Measurements from ENCODE around the gene SPC25.
"Not testable (repeated sequence)": the region's sequence is repeated elsewhere in the genome, so short reads cannot be mapped to it uniquely, and the experiment has no call there.

SPC25 gene, protein sequence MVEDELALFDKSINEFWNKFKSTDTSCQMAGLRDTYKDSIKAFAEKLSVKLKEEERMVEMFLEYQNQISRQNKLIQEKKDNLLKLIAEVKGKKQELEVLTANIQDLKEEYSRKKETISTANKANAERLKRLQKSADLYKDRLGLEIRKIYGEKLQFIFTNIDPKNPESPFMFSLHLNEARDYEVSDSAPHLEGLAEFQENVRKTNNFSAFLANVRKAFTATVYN

DNA sequence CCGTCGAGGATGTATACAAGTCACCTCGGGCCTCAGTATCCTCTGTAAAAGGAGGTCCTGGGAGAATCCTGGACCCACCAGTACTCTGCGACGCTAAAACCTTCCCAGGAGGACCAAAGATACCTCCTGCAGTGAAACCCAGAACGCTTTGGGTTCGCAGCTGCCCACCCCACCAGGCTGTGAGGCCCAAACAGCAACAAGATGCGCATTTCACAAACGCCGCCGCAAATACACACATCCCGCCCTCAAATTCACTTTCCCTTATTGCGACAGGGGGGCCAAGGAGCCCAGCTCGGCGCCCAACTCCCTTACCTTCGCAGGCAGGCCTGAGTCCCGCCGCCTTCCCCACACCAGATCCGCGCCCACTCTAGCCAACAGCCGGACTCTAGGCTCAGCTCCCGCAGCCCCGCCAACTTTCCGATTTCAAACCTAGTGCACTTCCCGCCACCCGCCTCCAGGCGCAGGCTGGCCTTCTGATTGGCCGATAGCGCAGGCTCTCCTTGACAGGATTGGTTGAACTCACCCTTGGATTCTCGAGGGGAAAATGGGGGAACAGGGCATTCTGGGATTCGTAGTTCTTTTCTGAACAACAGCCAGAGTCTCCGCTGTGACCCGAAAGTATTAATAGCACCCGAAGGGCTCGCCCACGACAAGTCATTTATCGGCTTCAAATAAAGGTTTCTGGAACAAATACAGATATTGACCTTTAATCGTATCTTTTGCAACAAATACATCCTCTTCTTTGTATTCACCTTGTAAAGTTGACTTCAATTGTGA, at the start of gene SPC25:
TSS of gene SPC25 (minus strand) at position 425 of the 777 bp plus-strand sequence. CDS start 911 bp downstream, outside the sequence.
- DNase-seq = peak; percentile 90

DNA sequence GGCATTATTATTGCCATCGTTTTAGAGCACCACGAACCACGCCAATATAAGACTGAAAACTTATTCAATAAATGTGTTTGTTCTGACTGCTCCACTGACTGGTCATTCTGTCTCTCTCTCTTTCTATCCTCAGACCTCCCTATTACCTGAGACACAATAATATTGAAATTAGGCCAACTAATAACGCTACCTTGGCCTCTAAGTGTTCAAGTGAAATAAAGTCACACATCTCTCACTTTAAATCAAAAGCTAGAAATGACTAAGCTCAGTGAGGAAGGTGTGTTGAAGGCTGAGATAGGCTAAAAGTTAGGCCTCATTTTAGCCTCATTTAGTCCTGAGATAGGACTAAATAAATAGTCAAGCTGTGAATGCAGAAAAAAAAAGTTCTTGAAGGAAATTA, 49.7 kb upstream of the SPC25 start:
- DNase-seq = no peak

- DNase-seq = no peak
These were observed 48.8 kb upstream of the SPC25 start for GRCh38 chr2:168939061-168939460.

DNA sequence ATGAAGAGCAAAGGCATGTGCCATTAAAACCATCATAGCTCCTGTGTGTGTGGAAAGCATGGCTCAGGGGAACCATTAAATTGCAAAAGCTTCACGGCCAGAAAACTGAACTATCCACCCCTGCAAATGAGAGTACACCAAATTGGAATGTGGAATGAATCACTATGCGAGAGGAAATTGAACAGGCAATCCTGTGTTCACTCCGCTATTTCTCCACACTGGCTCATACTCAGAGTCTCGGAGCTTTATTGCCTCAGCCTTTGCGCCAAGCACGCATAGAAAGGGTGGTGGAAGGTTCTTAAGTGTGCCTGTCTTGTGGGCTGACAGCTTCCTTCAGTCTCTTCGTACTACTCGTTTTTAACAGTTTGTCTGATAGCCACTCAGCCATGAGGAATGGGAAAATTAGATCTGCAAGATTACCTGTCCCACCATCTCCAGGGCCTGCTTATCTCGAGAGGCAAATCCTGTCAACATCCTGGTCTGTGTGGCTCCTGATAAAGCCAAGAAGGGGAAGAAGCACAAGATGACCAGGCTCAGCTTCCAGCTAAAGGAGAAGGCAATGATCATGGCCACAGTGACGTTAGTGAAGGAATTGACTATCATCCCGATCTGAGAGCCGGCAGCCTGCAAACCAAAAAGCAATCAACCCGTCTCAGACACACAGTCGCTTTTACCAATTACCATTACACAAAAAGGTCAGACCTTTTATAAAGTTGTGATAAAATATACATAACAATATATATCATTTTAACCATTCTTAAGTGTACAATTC, 45.8 kb upstream of the SPC25 start:
- DNase-seq = no peak

DNA sequence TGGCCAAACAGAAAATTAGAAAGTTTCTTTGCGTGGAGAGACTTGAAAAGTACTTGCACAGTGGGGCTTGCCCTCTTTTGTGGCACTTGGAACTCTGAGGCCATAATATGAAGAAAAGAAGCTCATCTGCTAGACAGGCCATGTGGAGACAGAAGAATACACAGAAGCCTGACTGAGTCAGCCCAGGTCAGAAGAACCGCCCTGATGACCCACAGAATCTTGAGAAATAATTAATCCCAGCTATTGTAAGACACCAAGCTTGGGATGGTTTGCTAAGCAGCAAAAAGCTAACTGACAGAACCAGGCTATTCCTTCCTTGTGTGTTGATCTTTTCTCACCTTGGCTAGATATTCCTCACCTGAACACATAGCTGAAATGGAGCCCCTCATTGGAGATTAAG, 44.6 kb upstream of the SPC25 start:
- no peak for DNase-seq

DNA sequence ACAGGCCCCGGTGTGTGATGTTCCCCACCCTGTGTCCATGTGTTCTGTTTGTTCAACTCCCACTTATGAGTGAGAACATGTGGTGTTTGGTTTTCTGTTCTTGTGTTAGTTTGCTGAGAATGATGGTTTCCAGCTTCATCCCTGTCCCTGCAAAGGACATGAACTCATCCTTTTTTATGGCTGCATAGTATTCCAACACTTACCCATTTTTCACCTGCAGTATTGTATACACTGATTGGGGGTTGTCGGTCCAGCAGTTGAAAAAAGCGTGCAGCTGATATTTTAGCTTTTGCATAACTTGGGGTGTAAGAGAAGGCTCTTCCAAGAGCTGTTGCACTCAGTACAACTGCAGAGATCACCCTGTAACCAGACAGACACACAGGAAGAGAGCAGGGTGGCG, 41.9 kb upstream of the SPC25 start:
- DNase-seq = not testable (repeated sequence)

GRCh38 chr2:168930242-168930641, 40.0 kb upstream of the SPC25 start:
- DNase-seq = no peak

DNA sequence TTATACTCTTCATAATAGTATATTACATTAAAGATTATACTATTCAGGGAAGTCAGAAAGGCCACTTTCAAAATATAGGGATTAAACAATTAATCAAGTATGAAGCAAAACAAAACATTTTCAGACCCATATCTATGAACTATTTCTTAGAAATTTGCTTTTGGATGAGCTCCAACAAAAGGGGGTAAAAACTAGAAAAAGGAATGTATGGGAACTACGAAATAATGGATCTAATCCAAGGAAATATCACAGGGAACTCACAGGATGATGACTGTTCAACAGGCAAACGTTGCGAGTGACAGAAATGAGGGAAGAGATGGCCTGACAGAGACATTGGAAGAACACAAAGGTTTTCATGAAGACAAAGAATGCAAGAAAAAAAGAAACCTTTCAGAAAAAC, 38.8 kb upstream of the SPC25 start:
- no peak for DNase-seq

DNA sequence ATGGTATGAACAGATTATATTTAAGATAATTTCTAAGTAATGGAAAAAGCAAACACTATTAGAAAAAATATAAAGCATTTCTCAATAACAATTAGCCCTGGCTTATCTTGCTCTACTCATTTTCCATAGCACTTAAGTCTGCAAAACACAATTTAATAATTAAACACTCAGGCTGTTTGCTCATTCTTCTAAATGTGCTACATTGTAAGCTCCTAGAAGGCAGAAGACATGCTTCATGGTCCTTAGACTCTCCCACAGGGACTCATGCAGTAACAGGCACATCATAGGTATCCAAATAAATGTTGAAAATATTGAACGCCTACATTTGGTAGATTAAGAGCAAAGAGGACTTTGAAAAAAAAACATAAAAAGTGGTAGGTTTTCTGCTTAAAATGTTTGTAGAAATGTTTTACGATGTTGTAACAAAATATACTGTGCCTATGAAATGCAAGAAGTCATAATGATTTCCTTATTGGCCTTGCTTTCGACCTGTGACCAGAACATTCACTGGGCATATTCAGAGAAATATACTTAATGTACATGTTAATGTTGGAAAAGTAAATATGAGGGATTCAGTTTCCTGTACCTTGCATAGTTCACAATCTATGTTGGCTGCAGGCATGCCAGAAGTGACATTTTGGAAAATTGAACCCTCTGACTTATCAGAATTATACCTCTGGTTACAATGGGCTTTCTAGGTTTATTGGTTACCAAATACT, 38.0 kb upstream of the SPC25 start:
- no peak for DNase-seq

GRCh38 chr2:168926621-168927386, 36.6 kb upstream of the SPC25 start:
- DNase-seq = no peak

GRCh38 chr2:168920504-168921157, 30.4 kb upstream of the SPC25 start:
- DNase-seq = no peak

- DNase-seq = no peak
These were observed 26.1 kb upstream of the SPC25 start for GRCh38 chr2:168916331-168916675.

DNA sequence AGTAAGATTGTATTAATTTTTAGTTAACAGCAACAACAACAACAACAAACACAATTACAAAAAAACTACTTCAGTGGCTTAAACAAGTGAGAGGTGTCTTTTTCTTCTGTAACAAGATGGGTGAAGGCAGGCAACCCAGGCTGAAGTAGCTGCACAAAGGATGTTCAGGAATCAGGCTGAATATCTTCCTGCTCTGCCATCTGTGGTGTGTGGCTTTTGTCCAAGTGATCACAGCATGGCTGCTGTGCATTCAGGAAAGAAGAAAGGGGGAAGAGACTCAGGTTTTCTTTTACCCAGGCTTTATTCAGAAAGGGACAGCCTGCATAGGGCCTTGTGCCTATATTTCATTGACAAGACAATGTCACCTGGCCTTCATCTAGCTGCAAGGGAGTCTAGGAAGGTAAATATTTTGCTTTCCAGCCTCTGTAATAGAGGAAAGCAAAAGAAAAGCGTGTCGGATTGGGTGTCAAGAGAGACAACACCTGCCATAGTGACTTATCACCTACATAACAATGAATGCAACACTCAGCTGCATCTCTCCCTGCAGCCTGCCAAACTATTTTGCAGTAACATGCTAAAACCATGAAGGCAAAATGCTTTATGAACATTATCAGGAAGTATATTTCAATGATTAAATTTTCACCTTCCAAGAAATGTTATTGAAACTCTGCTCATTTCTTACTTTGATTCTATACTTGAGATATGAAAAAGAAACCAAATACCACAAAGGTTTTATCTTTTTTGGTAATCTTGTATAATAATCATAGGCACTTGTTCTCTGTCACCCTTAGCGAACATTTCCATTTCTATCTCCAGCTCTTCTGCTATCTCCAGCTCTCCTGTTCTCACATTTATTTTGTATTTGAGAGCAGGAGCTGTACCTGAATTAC, 25.5 kb upstream of the SPC25 start:
- DNase-seq = no peak

GRCh38 chr2:168913495-168913894, 23.3 kb upstream of the SPC25 start:
- no peak for DNase-seq

DNA sequence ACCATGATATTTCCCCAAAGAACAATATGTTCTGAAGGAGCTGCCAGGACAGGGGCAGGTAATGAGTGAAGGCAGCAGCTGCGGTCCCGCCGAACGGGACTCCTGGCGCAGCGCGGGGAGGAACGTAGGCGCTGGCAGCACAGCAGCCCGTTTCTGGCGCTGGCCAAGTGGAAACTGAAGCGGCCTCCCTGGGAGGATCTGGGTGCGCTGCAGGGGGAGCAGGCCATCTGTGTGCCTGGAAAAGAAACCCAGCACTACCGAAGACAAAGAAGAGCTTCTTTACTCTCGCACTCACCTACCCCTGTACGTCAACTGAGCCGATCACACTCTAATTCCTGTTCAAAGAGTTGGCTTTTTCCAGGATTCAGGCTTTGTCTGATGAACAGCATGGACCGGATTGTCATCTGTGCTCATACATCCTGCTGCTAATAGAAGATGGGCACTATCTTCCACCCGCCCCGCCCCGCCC, 22.7 kb upstream of the SPC25 start:
- no peak for DNase-seq

GRCh38 chr2:168912466-168912865, 22.2 kb upstream of the SPC25 start:
- DNase-seq = no peak

- no peak for DNase-seq
These were observed 20.1 kb upstream of the SPC25 start for GRCh38 chr2:168910330-168910729.

GRCh38 chr2:168907940-168908662, 17.9 kb upstream of the SPC25 start:
- DNase-seq = no peak

DNA sequence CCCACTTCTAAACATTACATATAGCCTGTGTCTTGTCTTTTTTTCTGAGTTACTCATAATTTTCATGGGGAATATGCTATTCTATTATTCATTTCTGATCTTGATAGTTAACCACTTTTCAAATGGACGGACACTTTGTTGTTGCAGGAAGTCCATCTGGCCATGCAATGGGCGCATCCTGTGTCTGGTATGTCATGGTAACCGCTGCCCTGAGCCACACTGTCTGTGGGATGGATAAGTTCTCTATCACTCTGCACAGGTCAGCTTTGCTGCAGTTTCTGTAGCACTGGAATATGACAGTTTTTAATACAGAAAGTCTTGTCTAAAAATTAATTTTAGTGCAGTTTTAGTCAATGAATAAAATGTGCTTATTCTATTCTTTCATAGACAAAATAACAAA, 14.1 kb upstream of the SPC25 start:
- DNase-seq = no peak

GRCh38 chr2:168903888-168904287, 13.7 kb upstream of the SPC25 start:
- no peak for DNase-seq

Data from stimulated activated CD8-positive, alpha-beta memory T cell treated with anti-CD3 and anti-CD28 coated beads, Interleukin-4, amount 100 ng/mL, for 48 hours (primary cell).